HAP-1 (cell line): ENCODE measurements around the gene SMKR1.
"Not testable (repeated sequence)": the region's sequence is repeated elsewhere in the genome, so short reads cannot be mapped to it uniquely, and the experiment has no call there.

Experiments used
- DNase-seq, 2 experiments: peaks; one replicate each; pipeline ENCODE4 v3.0.0-alpha.2; 2016 to 2020; ENCODE audit warnings: low spot score in 2 of 2
- H3K27me3 ChIP-seq: fragments of 250-450 bp; sonication (Bioruptor Pico); 2 replicates; pipeline ENCODE4 v1.5.1; 2020; ENCODE audit warnings: low read depth, mild to moderate bottlenecking, moderate library complexity
- H3K36me3 ChIP-seq: fragments of 250-450 bp; sonication (Bioruptor Pico); replicated peaks from 2 replicates; pipeline ENCODE4 v1.5.1; 2020; ENCODE audit warnings: mild to moderate bottlenecking
- H3K4me1 ChIP-seq: fragments of 250-450 bp; sonication (Bioruptor Pico); 2 replicates; pipeline ENCODE4 v1.5.1; 2020; ENCODE audit warnings: mild to moderate bottlenecking
- H3K4me3 ChIP-seq: fragments of 250-450 bp; sonication (Bioruptor Pico); 2 replicates; pipeline ENCODE4 v1.5.1; 2020; ENCODE audit warnings: mild to moderate bottlenecking, moderate library complexity
- H3K9me3 ChIP-seq: fragments of 250-450 bp; sonication (Bioruptor Pico); 2 replicates; pipeline ENCODE4 v1.5.1; 2020; ENCODE audit warnings: mild to moderate bottlenecking, moderate library complexity
- in situ Hi-C: fragments of 300-500 bp; cut with MboI; formaldehyde crosslinking; loops from 3 replicates; pipeline ENCODE4 v1.14.3; 2020; ENCODE audit warnings: low sequenced_read_pairs, inconsistent platforms, mixed read lengths

The SMKR1 gene

DNA sequence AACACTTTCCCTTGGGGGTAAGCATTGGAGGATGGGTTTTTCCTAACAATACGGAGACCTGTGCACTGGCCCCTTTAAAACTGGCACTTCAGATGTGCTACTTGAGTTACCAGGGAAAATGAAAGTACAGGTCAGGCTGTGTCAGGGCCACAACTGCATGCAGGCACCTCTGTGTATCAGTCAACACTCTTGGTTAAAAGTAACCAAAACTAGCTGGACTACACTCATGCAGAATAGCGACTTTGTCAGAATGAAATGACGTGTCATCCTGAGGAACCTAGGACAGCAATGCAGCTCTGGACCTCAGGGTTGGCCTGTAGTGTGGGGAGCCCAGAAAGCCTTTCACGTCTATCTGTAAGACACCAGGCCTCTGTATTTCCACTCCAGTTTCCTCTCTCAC is 33.8 kb upstream of the SMKR1 start:
- H3K9me3 ChIP-seq, result no peaks in the 10 kb centered on the region
- peaks cover 19% of the 10 kb centered on the region for H3K36me3 ChIP-seq
- DNase-seq, result no peak
- no peaks in the 10 kb centered on the region for H3K27me3 ChIP-seq
- H3K4me3 ChIP-seq, result no peak overlapping the region
- in situ Hi-C loops, result loop anchor here (10.0 kb wide), 1 partner anchor 254 kb away; no protein-coding TSS in a partner anchor
- no peaks in the 10 kb centered on the region for H3K4me1 ChIP-seq

DNA sequence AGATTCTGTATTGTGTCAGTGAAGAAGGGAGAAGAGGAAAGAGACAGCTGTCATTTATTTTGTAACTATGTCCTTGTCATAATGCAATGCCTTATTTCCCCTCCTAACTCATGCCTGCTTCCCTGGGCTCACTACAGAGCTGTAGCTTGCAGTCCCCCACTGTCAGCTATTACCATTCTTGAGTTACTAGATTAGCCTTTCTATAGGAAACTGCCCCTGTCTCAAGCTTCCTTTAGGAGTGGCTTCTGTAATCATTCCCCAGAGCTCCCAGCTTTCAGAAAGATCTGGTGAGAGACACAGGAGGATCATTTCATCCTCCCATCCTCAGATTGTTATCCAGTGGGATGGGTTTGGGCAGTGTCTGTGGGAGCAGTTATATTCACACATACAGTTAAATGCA is 32.4 kb upstream of the SMKR1 start:
- in situ Hi-C loops, result loop anchor here (10.0 kb wide), 1 partner anchor 255 kb away; no protein-coding TSS in a partner anchor
- Histone ChIP-seq H3K27me3 (no peaks in the 10 kb centered on the region), H3K36me3 (peaks cover 14% of the 10 kb centered on the region), H3K9me3 (no peaks in the 10 kb centered on the region; the same call in 1 of the 2 replicates), H3K4me1 (no peaks in the 10 kb centered on the region; the same call in 1 of the 2 replicates), H3K4me3 (no peak overlapping the region)
- no peak for DNase-seq

DNA sequence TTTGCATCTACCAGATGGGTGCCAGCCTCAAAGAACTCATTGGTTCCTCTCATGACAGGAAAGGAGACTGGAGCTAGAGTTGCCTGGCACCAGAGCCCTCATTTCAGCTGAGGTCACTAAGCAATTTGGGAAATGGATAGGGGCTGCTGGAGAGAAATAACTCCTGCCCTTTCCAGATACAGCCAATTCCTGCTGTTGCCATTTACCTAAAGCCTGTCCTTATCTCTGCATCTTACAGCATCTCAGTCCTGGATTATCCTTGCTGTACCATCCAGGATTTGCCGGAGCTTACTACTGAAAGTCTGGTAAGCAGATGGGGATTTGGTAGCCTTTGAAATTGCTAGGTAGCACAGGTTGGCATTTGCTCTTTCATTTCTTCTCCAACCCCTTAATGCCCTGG is 31.9 kb upstream of the SMKR1 start:
- in situ Hi-C loops, result no loop called here
- Histone ChIP-seq H3K4me1 (no peaks in the 10 kb centered on the region; the same call in 1 of the 2 replicates), H3K36me3 (peaks cover 15% of the 10 kb centered on the region), H3K4me3 (no peak overlapping the region), H3K9me3 (no peaks in the 10 kb centered on the region; the same call in 1 of the 2 replicates), H3K27me3 (no peaks in the 10 kb centered on the region)
- no peak for DNase-seq

DNA sequence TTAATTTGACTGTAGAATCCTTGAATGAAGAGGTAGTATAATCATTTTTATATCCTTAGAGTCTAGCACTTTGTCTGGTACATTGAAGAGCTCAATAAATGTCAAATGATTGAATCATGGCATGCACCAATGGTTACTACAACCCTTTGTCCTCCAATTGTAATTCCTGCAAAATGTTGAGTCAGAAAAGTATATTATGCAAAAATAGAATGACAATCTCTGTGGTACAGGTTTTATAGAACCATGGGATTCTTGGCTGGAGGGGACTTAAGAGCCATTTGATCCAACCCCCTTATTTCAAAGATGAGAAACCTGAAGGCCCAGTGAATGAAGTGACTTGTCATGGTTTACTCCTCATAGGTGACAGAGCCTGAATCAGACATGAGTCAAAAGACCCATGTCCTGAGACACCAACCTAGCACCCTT is 30.9 kb upstream of the SMKR1 start:
- no peaks in the 10 kb centered on the region for H3K27me3 ChIP-seq
- no peak overlapping the region for H3K4me3 ChIP-seq
- in situ Hi-C loops, result no loop called here
- H3K4me1 ChIP-seq, result no peaks in the 10 kb centered on the region; the same call in 1 of the 2 replicates
- no peaks in the 10 kb centered on the region; the same call in 1 of the 2 replicates for H3K9me3 ChIP-seq
- no peak for DNase-seq
- H3K36me3 ChIP-seq, result peaks cover 12% of the 10 kb centered on the region

DNA sequence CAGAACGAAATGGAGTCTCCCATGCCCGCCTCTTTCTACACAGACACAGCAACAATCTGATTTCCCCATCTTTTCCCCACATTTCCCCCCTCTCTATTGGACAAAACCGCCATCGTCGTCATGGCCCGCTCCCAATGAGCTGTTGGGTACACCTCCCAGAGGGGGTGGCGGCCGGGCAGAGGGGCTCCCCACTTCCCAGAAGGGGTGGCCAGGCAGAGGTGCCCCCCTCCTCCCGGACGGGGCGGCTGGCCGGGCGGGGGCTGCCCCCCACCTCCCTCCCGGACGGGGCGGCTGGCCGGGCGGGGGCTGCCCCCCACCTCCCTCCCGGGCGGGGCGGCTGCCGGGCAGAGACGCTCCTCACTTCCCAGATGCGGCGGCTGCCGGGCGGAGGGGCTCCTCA is 26.4 kb upstream of the SMKR1 start:
- not testable (repeated sequence) for DNase-seq, H3K36me3 ChIP-seq, H3K4me3 ChIP-seq, H3K4me1 ChIP-seq, H3K27me3 ChIP-seq, H3K9me3 ChIP-seq
- in situ Hi-C loops, result loop anchor here (25.0 kb wide), 1 partner anchor 536 kb away; no protein-coding TSS in a partner anchor

DNA sequence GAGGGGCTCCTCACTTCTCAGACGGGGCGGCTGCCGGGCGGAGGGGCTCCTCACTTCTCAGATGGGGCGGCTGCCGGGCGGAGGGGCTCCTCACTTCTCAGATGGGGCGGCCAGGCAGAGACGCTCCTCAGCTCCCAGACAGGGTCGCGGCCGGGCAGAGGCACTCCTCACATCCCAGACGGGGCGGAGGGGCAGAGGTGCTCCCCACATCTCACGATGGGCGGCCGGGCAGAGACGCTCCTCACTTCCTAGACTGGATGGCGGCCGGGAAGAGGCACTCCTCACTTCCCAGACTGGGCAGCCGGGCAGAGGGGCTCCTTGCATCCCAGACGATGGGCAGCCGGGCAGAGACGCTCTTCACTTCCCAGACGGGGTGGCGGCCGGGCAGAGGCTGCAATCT is 25.9 kb upstream of the SMKR1 start:
- peaks cover 11% of the 10 kb centered on the region; the same call in 1 of the 2 replicates for H3K36me3 ChIP-seq
- not testable (repeated sequence) for H3K9me3 ChIP-seq

DNA sequence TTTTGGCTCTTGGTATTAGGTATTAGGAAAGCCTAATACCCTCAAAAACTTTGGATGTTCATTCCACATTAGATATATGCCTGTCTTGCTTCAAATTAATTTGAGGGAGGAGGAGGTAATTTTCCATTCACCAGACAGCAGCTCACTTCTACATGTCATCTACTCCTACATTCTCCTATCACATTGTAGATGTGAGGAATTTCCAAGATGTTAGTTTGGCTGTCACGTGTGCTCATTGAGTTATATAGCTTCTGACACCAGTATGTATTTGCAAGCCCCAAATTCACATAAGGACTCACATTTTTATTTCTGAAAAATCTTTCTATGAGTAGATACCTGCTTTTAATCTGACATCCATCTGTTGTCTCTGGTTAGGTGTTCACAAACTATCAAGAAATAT is 22.5 kb upstream of the SMKR1 start:
- Histone ChIP-seq H3K36me3 (peaks cover 24% of the 10 kb centered on the region; the same call in 1 of the 2 replicates), H3K4me3 (no peak overlapping the region), H3K4me1 (no peaks in the 10 kb centered on the region; the same call in 1 of the 2 replicates), H3K9me3 (no peaks in the 10 kb centered on the region; the same call in 1 of the 2 replicates), H3K27me3 (no peaks in the 10 kb centered on the region)
- in situ Hi-C loops, result loop anchor here (25.0 kb wide), 1 partner anchor 532 kb away; no protein-coding TSS in a partner anchor
- DNase-seq, result no peak

More for the DNA sequence above, 25.9 kb upstream of the SMKR1 start:
- not testable (repeated sequence) for H3K27me3 ChIP-seq, DNase-seq, H3K4me3 ChIP-seq, H3K4me1 ChIP-seq
- in situ Hi-C loops, result loop anchor here (25.0 kb wide), 1 partner anchor 536 kb away; no protein-coding TSS in a partner anchor

DNA sequence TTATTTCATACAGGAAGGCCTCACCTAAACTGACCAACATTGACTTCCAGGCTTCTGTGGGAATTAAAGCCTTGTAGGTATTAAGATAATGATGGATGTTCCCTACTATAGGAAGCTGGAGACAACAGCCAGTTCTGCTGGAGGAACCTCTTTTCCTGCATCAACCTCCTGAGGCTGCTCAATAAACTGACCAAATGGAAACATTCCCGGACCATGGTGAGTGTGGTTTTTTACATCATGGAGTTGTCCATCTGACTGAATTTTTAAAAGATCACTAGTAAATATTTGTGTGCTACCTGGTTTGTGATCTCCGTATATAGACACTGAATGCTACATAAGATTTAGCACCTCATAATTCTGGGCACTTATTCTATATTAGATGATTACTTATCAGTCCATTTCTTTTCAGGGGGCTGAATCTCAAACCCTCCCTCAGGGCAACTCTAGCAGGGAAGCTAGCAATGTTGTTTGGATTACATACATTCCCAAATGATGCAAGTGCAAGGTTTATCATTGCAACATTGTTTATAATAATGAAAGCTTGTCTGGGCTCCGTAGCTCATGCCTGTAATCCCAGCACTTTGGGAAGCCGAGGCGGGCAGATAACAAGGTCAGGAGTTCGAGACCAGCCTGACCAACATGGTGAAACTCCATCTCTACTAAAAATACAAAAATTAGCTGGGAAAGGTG is 21.5 kb upstream of the SMKR1 start:
- in situ Hi-C loops, result loop anchor here (25.0 kb wide), 1 partner anchor 531 kb away; no protein-coding TSS in a partner anchor
- no peaks in the 10 kb centered on the region for H3K27me3 ChIP-seq
- DNase-seq, result no peak
- peaks cover 27% of the 10 kb centered on the region; the same call in 1 of the 2 replicates for H3K36me3 ChIP-seq
- no peaks in the 10 kb centered on the region; the same call in 1 of the 2 replicates for H3K9me3 ChIP-seq
- H3K4me1 ChIP-seq, result no peaks in the 10 kb centered on the region
- no peak overlapping the region for H3K4me3 ChIP-seq

DNA sequence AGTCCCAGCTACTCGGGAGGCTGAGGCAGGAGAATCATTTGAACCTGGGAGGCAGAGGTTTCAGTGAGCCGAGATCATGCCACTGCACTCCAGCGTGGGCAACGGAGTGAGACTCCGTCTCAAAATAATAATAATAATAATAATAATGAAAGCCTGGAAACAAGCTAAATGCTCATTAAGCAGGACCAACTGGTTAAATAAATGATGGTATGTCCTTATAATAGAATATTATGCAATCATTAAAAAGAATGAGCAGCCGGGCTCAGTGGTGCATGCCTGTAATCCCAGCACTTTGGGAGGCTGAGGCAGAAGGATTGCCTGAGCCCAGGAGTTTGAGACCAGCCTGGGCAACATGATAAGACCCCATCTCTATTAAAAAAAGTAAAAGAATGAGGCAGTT is 21.0 kb upstream of the SMKR1 start:
- not testable (repeated sequence) for H3K9me3 ChIP-seq

DNA sequence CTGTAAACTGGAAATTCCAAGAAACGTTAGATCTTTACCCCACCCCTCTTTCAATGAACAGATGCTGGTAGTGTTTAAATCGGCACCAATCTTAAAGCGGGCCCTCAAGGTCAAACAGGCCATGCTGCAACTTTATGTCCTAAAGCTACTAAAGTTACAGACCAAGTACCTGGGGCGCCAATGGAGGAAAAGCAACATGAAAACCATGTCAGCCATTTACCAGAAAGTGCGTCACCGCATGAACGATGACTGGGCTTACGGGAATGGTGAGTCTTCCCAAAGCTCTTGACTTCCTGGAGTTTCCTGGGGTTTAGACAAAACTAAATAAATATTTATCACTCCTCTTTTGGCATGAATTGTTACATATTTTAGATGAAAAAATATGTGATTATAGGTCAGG is 19.6 kb upstream of the SMKR1 start:
- in situ Hi-C loops, result loop anchor here (25.0 kb wide), 1 partner anchor 530 kb away; no protein-coding TSS in a partner anchor

More for the DNA sequence above, 21.0 kb upstream of the SMKR1 start:
- in situ Hi-C loops, result loop anchor here (25.0 kb wide), 1 partner anchor 531 kb away; no protein-coding TSS in a partner anchor
- not testable (repeated sequence) for H3K4me1 ChIP-seq, H3K27me3 ChIP-seq, DNase-seq, H3K4me3 ChIP-seq
- H3K36me3 ChIP-seq, result peaks cover 32% of the 10 kb centered on the region; the same call in 1 of the 2 replicates

DNA sequence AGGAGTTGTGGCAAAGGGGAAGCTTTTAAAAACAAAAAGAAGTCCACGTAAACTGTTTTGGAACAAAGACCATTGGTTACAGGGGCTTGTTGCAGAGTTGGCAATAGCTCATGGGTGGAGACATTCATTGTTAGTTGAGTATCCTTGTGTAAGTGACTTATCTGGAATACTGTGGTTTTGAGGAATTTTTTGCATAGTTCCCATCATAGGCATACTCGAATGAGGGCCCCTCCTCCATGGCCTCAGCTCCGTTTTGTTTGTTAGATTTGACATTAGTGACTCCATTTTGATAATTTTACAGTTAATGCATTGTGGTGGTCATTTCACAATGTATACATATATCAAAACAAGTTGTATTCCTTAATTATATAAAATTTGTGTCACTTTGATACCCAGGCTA is 12.8 kb upstream of the SMKR1 start:
- Histone ChIP-seq H3K4me1 (no peaks in the 10 kb centered on the region), H3K9me3 (no peaks in the 10 kb centered on the region), H3K36me3 (peaks cover 14% of the 10 kb centered on the region; the same call in 1 of the 2 replicates), H3K27me3 (no peaks in the 10 kb centered on the region), H3K4me3 (no peak overlapping the region)
- no peak for DNase-seq
- in situ Hi-C loops, result loop anchor here (25.0 kb wide), 1 partner anchor 523 kb away; no protein-coding TSS in a partner anchor

More for the DNA sequence above, 19.6 kb upstream of the SMKR1 start:
- no peaks in the 10 kb centered on the region for H3K27me3 ChIP-seq
- H3K4me1 ChIP-seq, result no peaks in the 10 kb centered on the region
- DNase-seq, result no peak
- peaks cover 32% of the 10 kb centered on the region; the same call in 1 of the 2 replicates for H3K36me3 ChIP-seq
- no peak overlapping the region for H3K4me3 ChIP-seq
- H3K9me3 ChIP-seq, result no peaks in the 10 kb centered on the region; the same call in 1 of the 2 replicates

DNA sequence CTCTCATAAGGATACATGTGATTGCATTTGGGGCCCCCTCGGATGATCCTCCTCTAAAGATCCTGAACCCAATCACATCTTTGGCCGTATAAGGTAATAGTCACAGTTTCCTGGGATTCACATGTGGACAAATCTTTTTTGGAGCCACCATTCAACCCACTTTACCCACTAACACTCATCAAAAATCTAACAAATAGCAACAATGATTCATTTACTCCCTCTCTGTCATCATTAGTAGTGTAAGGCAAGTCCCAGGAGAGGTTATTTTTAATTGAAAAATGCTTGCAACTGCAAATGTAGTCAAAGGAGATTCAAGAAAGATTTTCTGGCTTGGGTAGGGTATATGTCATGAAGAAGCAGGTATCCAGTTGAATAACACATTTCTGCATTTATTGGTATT is 9.9 kb upstream of the SMKR1 start:
- Histone ChIP-seq H3K9me3 (no peaks in the 10 kb centered on the region), H3K36me3 (no peaks in the 10 kb centered on the region; the same call in 1 of the 2 replicates), H3K4me3 (no peak overlapping the region), H3K4me1 (peaks cover 8% of the 10 kb centered on the region), H3K27me3 (no peaks in the 10 kb centered on the region)
- in situ Hi-C loops, result loop anchor here (25.0 kb wide), 1 partner anchor 520 kb away; no protein-coding TSS in a partner anchor
- no peak for DNase-seq

DNA sequence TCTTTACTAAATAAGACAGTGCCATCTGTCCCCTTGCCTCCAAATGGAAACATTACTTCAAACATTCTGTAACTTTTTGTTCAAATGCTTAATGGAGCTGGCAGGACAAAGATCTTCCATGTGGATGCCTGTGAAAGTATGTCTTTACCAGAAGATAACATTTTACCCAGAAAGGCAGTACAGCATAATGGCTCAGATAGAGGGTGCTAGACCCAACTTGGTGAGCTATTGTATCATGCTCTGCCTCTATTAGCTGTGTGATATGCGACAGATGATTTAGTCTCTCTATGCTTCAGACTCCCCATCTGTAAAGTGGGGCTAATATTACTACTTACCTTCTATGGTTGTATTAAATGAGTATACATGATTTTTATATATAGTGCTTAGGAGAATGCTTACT is 8.8 kb upstream of the SMKR1 start:
- Histone ChIP-seq H3K9me3 (no peaks in the 10 kb centered on the region), H3K36me3 (no peaks in the 10 kb centered on the region; the same call in 1 of the 2 replicates), H3K4me3 (no peak overlapping the region), H3K27me3 (no peaks in the 10 kb centered on the region), H3K4me1 (peaks cover 8% of the 10 kb centered on the region)
- in situ Hi-C loops, result loop anchor here (25.0 kb wide), 1 partner anchor 519 kb away; no protein-coding TSS in a partner anchor
- DNase-seq, result no peak

DNA sequence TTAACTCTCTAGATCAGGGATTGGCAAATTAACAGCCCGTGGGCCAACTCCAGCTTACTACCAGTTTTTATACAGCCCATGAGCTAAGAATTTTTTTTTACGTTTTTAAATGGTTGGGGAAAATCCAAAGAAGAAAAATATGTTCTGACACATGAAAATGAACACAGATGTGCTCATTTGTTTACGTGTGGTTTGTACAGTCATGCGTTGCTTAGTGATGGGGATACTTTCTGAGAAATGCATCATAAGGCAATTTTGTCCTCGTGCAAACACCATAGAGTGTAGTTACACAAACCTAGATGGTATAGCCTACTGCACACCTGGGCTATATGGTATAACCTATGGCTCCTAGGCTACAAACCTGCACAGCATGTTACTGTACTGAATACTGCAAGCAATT is 8.3 kb upstream of the SMKR1 start:
- H3K36me3 ChIP-seq, result no peaks in the 10 kb centered on the region; the same call in 1 of the 2 replicates
- no peaks in the 10 kb centered on the region for H3K27me3 ChIP-seq
- in situ Hi-C loops, result loop anchor here (25.0 kb wide), 1 partner anchor 518 kb away; no protein-coding TSS in a partner anchor
- no peak overlapping the region for H3K4me3 ChIP-seq
- no peaks in the 10 kb centered on the region for H3K9me3 ChIP-seq
- peaks cover 8% of the 10 kb centered on the region for H3K4me1 ChIP-seq
- DNase-seq, result no peak
